ENCODE results near the gene AFF1. TPM values are rescaled to one million over a fixed set of nuclear protein-coding genes. Genes with fewer than 3 reads are reported as not detected.
A peak's percentile ranks its signal among the peaks of the same experiment; 100 is the strongest.

The AFF1 gene
- total RNA-seq, 1 donor from 2014 or later: 47.4 TPM

DNA sequence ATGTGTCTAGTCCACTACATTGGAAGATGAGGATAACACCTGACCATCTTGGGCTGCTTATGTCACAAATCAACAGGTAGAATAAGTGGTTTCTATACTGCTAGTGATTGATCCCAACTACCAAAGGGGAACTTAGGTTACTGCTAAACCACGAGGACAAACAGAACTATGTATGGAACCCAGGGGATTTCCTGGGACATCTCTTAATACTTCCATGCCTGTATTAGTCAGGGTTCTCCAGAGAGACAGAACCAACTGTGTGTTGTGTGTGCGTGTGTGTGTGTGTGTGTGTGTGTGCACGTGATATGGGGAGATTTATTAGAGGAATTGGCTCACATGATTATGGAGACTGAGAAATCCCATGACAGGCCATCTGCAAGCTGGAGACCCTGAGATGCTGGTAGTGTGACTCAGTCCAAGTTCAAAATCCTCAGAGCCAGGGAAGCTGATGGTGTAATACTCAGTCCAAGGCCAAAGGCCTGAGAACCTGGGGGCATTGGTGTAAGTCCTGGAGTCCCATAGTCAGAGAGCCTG lies 16.2 kb upstream of the AFF1 start:
- no peak for DNase-seq (ENCODE audit: extremely low read depth, low read depth, low spot score)

DNA sequence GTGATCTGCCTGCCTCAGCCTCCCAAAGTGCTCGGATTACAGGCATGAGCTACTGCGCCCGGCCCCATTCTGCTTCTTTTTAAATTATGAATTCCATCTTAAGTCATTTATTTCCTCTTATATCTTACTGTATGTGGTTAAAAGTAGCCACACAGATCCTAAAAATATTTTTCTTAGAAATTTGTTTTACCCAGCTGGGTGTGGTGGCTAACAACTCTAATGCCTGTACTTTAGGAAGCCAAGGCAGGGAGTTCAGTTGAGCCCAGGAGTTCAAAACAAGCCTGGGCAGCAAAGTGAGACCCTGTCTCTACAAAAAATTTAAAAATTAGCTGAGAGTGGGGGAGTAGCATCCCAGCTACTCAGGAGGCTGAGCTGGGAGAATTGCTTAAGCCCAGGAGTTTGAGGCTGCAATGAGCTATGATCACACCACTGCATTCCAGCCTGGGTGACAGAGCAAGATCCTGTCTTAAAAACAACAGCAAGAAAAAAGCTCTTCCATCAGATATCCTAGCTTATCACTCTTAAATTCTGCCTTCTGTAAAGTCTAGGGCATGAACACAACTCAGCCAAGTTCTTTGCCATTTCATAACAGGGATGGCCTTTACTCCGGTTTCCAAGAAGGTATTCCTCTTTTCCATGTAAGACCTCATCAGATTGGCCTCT lies 15.1 kb upstream of the AFF1 start:
- no peak for DNase-seq (ENCODE audit: extremely low read depth, low read depth, low spot score)

DNA sequence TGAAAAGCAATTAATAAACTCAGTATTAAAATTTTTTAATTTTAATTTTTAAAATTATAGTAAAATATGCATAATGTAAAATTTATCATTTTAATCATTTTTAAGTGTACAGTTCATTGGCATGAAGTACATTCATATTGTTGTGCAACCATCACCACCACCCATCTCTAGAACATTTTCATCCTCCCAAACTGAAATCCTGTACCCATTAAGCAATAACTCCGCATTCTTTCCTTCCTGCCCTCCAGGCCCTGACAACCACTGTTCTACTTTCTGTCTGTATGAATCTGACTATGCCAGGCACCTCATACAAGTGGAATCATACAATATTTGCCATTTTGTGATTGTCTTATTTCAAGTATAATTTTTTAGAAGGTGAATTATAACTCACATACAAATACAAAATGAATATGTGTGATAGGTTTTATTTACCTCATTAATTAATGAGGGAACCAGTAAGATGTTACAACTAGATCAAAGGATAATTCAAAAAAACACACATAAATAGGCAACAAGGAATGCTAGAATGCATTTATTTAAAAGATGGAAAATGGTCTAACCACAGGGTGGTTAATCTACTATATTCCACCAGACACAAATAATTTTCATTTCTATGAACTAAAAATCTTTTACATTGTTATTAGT lies 13.1 kb upstream of the AFF1 start:
- no peak for DNase-seq (ENCODE audit: extremely low read depth, low read depth, low spot score)

GRCh38 chr4:86924811-86925210 lies 10.0 kb upstream of the AFF1 start:
- peak; percentile 85 for DNase-seq (ENCODE audit: extremely low read depth, low read depth, low spot score)

DNA sequence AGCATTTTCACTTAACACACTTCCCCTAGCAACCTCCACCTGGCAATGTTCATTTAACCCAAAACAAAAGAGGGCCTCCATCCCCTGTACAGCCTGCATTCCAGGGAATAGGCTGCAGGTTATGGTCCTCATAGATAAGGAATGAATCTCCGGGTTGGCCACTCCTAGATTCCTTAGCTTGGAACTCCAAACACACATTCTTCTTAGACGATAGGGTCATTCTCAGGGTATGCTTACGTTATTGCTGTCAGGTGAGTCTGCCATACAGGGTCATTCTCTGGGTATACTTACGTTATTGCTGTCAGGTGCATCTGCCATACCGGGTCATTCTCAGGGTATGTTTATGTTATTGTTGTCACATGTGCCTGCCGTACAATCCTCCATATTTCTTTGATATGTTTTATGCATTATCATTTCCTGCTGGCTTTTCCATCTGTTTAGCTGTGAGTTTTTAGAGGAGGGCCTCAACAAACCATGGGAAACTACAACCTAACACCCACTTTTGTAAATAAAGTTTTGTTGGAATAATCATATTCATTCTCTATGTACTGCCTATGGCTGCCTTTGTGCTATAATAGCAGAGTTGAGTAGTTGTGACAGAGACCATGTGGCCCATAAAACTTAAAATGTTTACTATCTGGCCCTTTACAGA lies 8.2 kb upstream of the AFF1 start:
- no peak for DNase-seq (ENCODE audit: extremely low read depth, low read depth, low spot score)

DNA sequence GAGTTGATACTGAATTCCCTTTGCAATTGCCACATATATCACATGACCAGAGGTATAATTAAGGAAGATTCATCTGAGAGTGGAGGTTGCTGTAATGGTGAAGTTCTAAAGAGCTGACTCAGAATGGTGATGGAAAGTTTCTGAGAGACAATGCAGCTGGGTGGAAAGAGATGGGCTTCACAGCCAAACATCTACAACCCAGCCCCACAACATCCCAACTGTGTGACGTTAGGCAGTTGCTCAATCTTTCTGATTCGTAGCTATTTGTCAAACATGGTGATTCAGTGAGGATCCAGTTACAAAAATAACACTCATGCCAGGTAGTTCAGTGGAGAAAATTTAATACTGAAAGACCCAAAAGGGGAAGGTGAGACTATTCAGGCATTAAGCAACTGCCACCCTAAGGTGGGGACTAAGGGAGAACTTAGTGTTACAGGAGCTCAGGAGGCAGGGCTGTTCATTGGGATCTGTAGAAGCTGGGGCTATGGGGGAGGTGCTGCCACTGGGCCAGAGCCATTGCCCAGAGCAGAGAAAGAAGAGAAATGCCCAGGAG lies 6.9 kb upstream of the AFF1 start:
- no peak for DNase-seq (ENCODE audit: extremely low read depth, low read depth, low spot score)

GRCh38 chr4:86928400-86929255 lies 6.2 kb upstream of the AFF1 start:
- DNase-seq (ENCODE audit: extremely low read depth, low read depth, low spot score): no peak

DNA sequence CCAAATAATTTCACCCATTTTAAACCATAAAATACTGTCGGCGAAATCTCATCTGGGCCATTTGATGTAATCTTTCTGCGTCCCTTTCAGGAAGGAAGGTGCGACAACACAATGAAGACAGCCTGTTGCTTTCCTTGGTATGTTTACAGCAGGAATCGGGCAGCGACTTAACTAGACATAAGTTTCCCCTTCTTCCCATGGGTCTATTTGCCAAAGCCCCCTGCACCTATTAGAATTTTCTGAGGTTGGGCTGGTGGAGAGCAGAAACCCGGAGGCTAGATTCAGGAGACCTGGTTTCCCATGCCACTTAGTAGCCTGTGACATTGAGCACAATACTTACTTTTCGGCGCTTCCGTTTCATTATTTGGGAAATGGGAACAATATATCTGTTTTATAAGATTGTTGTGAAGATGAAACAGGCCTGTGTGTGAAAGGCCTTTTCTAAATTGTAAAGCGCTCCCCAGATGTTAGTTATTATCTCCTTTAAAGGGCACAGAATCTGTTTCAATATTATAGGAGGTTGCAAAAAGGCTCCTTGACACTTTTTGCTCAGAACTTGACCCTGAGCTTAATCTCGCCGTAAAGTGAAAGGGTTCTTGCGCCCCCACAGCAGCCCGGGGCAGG lies 552 bp upstream of the AFF1 start:
- no peak for DNase-seq (ENCODE audit: extremely low read depth, low read depth, low spot score)

- DNase-seq (ENCODE audit: extremely low read depth, low read depth, low spot score): no peak
Observed at GRCh38 chr4:86935566-86935852, 698 bp downstream of the AFF1 start.

DNA sequence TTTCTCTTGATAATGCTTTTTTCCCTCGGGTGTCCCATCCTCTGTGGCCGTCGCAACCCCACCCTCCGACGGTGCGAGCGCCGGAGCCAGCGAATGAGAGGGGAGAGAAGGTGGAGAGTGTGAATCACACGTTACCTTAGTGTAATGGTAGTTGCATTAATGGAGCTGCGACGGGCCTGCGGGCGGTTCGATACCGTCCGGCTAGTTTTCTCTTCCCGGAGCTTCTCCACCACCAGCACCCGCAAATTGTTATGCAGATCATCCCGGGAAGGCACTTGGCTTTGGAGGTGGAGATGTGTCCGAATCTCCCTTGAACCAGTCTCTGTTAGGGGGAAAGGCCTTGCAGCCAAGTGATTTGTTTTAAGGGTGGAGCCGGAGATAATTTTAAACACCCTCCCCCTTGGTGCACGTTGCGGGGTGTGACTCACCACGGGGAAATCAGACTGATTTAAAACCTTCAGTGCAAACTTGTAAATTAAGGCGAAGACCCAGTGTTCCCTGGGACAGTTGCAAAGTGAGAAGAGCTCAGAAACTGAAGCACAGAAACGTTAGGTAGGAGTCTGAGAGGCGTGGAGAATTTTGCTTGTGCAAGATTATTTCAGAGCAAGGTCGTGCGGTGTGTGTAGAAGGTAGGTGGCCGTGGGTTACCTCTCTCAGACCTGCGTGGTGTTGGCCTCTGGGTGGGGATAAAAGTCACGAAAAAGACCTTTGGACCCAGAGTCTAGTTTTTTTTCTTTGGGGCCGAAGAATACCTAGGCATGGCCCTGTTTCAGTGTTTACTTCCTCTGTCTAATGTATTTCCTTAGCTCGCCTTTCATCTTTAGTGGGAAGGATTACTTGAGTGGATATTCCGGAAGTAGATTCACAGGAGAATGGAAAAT lies 1.3 kb downstream of the AFF1 start:
- DNase-seq (ENCODE audit: extremely low read depth, low read depth, low spot score): no peak

GRCh38 chr4:86938771-86939520 lies 4.1 kb downstream of the AFF1 start:
- no peak for DNase-seq (ENCODE audit: extremely low read depth, low read depth, low spot score)

- DNase-seq (ENCODE audit: extremely low read depth, low read depth, low spot score): no peak
Observed at GRCh38 chr4:86939729-86940575, 5.1 kb downstream of the AFF1 start.

- no peak for DNase-seq (ENCODE audit: extremely low read depth, low read depth, low spot score)
Observed at GRCh38 chr4:86940920-86941460, 6.2 kb downstream of the AFF1 start.

DNA sequence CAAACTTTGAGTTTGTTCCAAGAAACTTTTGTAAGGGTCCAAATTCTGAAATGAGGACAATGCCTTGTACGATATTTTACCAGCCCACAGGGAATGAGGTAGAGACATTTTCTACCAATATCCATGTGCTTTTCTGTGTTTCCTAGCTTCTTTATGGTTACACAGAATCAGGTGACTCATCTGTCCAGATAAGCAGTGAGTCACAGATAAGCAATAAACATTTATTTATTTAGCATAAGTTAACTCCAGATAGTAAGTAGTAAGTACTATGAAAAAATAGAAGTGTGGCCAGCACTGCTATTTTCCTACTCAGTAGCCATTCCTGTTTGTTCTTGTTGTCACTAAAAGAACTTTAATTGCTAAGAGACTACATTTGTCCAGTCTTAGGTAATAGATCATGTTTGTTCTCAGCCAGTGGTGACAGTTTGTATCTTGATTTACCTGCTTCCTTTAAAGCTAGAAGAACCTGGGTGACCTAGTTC lies 7.4 kb downstream of the AFF1 start:
- DNase-seq (ENCODE audit: extremely low read depth, low read depth, low spot score): no peak

GRCh38 chr4:86944964-86945781 lies 10.4 kb downstream of the AFF1 start:
- no peak for DNase-seq (ENCODE audit: extremely low read depth, low read depth, low spot score)

DNA sequence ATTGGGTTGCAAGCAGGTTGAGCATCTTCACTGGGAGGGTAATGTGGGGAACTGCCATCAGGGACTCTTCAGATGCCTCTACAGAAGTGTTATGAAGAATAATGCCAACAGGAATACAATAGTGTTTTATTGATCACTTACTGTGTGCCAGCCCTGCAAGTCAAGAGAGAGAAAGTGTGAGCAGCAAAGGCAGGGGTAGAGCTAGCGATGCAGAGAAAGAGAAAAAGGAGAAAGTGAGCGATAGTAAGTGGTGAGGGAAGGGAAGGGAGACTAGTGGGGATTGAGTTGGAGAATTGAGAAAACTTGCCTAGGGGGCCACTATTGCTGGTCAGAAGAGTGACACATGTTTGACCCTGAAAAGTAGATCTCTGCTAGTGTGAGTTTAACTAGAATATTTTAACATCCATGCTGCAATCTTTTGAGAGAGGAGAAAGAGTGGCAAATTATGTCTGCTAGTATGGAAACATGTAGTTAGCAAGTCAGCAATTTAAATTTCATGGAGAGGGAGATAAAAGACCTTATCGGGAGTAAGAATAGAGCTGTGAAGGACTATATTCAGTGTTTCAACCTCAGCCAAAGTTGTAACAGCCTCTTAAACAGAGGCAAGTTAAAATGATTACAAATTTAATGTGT lies 12.2 kb downstream of the AFF1 start:
- DNase-seq (ENCODE audit: extremely low read depth, low read depth, low spot score): no peak
